Ectodermal cell (in vitro differentiated cells): ENCODE results near the gene ABHD17C.

ENCODE experiments used
- H3K27ac ChIP-seq: 2 replicates; pipeline ENCODE4 v1.7.0; 2013; ENCODE audit warnings: mild to moderate bottlenecking, low read depth, low read length; ENCODE audit not compliant: insufficient read depth, poor library complexity, severe bottlenecking
- H3K27me3 ChIP-seq: 2 replicates; pipeline ENCODE4 v1.7.0; 2013; ENCODE audit warnings: mild to moderate bottlenecking, low read length; ENCODE audit not compliant: insufficient read depth, control insufficient read depth, poor library complexity, severe bottlenecking
- H3K36me3 ChIP-seq: one replicate; pipeline ENCODE4 v1.7.0; 2013; ENCODE audit warnings: low read length; ENCODE audit not compliant: control insufficient read depth, insufficient read depth
- H3K4me1 ChIP-seq: one replicate; pipeline ENCODE4 v1.7.0; 2013; ENCODE audit warnings: low read length; ENCODE audit not compliant: control insufficient read depth, insufficient read depth
- H3K4me3 ChIP-seq: 2 replicates; pipeline ENCODE4 v1.7.0; 2013; ENCODE audit warnings: low read depth, low read length, control low read depth; ENCODE audit not compliant: insufficient read depth
- H3K9me3 ChIP-seq: 2 replicates; pipeline ENCODE4 v1.7.0; 2013; ENCODE audit warnings: mild to moderate bottlenecking, low read length, moderate library complexity; ENCODE audit not compliant: control insufficient read depth
- WGBS, 2 experiments: methylation state at CpG; one replicate each; pipeline ENCODE4 v1.1.7; 2013; ENCODE audit warnings: missing lambda C conversion rate in 2 of 2; 5-methylcytosine and 5-hydroxymethylcytosine counted together

The ABHD17C gene

DNA sequence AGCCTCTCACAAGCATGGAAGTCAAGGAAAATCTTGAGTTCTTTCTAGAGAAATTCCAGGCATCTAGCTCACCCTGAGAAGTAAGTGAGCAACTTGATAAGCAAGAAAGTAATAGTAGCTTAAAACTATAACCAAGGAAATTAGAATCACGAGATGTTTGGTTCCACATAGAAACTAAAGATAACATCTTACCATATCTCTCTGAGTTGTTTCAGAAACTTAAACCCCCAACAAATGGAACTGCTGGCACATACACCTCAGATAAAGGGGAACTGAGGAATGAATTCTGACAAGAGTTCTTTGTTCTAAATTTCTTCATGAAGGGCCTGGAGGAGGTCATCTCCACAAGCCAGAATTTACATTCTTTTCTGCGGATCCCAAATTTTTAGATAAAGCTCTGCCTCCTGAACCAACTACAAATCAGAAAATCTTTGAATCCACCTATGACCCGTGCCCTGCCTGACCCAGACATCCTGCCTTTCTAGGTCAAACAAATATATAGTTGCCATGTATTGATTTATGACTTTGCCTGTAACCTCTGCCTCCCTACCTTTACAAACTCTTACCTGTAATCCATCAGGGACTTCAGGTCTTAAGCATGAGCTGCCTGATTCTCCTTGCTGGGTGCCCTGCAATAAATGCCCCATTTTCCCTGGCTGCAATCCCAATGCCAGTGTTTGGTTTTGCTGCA lies 26.4 kb upstream of the ABHD17C start:
- no peak overlapping the region for H3K4me3 ChIP-seq
- no peak overlapping the region for H3K27ac ChIP-seq
- no peaks in the 10 kb centered on the region for H3K9me3 ChIP-seq
- no peaks in the 10 kb centered on the region for H3K4me1 ChIP-seq
- no peaks in the 10 kb centered on the region for H3K27me3 ChIP-seq
- WGBS, 2 experiments = 90 to 92% methylated on average over 2 to 3 of the region's 3 CpGs
- H3K36me3 ChIP-seq = no peaks in the 10 kb centered on the region

DNA sequence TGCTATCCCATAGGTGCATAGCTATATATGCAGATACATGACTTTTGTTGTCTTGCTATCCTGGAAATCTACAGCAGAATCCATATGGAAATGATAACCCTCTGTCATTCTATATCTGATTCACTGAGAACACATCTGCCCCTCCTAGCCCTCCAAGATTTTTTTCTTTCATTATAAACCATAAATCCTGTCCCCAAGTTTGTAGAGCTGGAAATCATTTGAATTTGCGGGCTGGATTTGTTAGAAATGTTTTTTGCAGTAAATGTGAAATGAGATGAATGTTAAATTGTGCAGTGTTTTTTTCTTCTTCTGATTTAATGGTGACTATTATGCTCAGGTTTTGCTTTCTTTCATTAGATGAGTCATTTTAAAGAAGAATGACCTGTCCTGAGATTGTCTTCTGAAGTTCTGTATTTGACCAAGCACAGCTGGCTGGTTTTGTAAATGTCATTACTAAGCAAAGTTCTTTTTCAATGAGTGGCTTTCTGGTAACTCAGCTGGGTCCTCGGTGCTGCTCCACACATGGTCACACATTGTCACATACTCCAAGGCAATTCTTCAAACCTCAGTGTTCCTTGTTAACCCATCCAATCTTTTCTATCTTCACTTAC lies 25.3 kb upstream of the ABHD17C start:
- Histone ChIP-seq H3K36me3 (no peaks in the 10 kb centered on the region), H3K27me3 (no peaks in the 10 kb centered on the region), H3K4me3 (no peak overlapping the region), H3K27ac (no peak overlapping the region), H3K9me3 (no peaks in the 10 kb centered on the region), H3K4me1 (no peaks in the 10 kb centered on the region)
- 92 to 94% methylated on average over 2 of the region's 2 CpGs for WGBS, 2 experiments

DNA sequence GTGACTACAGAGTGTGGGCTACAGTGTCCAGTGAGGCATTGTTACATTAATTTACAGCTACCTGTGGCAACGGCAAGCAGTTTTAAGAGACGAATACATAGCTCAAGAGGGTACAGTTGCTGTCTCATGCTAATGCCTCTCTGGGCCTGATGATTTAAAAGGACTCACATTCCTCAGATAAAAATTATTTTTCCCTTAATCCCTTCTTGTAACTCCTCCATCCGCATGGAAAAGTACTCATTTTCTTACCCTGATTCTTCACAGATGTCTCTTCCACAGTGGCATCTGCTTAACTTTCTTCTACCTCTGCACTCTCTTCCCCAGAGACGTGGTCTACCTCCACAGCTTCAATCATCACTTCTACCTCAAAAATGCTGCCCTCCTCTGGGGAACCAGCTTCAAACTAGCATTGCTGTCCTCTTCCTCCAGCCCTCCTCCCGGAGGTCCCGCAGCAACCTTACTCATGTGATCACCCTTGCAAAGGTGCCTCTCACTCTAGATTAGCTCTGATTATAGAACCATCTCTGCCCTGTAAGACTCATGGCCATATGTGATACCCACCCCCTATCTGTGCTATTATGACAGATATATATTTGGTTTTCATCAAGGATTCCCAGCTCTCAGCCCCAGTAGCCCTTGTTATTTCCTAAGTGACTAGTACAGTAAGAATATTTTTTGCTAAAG lies 21.4 kb upstream of the ABHD17C start:
- Histone ChIP-seq H3K27me3 (no peaks in the 10 kb centered on the region), H3K4me3 (no peak overlapping the region), H3K4me1 (no peaks in the 10 kb centered on the region), H3K36me3 (no peaks in the 10 kb centered on the region), H3K9me3 (no peaks in the 10 kb centered on the region), H3K27ac (no peak overlapping the region)
- whole genome bisulfite sequencing, 2 experiments = 83 to 85% methylated on average over 6 of the region's 6 CpGs

DNA sequence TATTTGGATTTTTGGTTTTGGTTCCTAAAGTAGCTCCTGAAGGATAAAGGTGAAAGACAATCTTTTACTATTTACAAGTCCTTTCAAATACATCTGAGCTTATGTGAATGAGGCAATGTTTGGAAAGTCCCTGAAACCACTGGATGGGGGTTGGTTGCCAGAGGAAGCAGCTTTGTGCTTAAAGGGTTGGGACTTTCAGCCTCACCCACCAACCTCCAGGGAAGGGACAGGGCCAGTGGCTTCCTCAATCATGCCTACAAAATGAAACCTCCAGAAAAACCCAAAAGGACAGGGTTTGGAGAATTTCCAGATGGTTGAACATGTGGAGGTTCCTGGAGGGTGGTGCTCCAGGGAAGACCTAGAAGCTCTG lies 20.9 kb upstream of the ABHD17C start:
- Histone ChIP-seq H3K27me3 (no peaks in the 10 kb centered on the region), H3K4me1 (no peaks in the 10 kb centered on the region), H3K36me3 (no peaks in the 10 kb centered on the region), H3K4me3 (no peak overlapping the region), H3K27ac (no peak overlapping the region), H3K9me3 (no peaks in the 10 kb centered on the region)

DNA sequence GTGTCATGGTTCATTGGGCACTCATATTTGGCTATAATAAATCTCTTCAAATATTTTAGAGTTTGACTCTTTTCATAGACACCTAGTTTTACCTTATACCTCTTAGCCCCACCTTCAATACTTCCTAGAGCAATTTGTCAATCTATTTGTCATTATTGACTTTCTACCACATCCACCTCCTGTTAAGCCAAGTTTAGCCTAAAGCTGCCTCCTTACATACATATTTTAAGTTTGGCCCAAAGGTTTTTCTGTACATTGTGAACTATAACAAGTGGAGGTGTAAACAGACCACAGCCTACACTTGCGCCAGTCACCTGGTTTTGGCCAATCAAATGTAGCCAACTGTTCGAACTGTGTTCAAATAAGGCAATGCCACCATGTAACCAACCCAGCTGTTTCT lies 18.1 kb upstream of the ABHD17C start:
- H3K9me3 ChIP-seq = no peaks in the 10 kb centered on the region
- H3K27ac ChIP-seq = no peak overlapping the region
- no peaks in the 10 kb centered on the region for H3K4me1 ChIP-seq
- H3K27me3 ChIP-seq = no peaks in the 10 kb centered on the region
- no peak overlapping the region for H3K4me3 ChIP-seq
- 97 to 98% methylated on average over 2 of the region's 2 CpGs for whole genome bisulfite sequencing, 2 experiments
- no peaks in the 10 kb centered on the region for H3K36me3 ChIP-seq

DNA sequence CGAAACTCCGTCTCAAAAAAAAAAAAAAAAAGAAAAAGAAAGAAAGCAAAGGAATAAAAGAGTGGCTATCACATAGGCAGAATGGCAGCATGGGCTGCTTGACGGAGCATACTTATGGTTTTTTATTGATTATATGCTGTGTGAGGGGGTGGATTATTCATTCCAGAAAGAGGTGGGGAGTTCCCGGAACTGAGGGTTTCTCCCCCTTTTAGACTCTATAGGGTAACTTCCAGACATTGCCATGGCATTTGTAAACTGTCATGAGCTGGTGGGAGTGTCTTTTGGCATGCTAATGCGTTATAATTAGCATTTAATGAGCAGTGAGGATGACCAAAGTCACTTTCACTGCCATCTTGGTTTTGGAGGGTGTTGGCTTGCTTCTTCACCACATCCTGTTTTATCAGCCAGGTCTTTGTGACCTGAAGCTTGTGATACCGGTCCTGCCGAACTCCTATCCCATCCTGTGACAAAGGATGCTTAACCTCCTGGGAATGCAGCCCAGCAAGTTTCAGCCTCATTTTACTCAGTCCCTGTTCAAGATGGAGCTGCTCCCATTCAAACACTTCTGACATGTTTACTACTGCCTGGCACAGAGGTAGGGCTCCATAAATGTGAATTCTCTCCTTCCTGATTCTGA lies 15.8 kb upstream of the ABHD17C start:
- 89 to 91% methylated on average over 7 of the region's 7 CpGs for WGBS, 2 experiments
- no peaks in the 10 kb centered on the region for H3K36me3 ChIP-seq
- no peak overlapping the region for H3K27ac ChIP-seq
- H3K27me3 ChIP-seq = no peaks in the 10 kb centered on the region
- H3K9me3 ChIP-seq = no peaks in the 10 kb centered on the region
- H3K4me3 ChIP-seq = no peak overlapping the region
- no peaks in the 10 kb centered on the region for H3K4me1 ChIP-seq

DNA sequence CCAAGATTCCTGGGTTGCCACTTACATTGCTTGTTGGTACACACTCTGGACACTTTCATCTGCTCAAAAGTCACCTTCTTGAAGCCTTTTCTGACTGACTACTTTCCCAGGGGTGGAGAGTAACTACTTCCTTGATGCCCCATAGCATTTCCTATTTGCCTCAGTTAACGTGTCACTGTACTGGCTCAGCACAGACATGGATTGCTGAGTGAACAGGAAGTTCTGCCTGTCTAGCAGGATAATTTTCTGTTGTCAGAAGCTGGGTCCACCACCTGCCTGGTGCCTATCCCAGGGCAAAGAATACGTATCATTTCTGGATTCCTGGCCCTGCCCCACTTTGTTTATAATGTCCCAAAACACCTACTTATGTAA lies 15.3 kb upstream of the ABHD17C start:
- Histone ChIP-seq H3K27ac (no peak overlapping the region), H3K9me3 (no peaks in the 10 kb centered on the region)
- WGBS, 2 experiments = 92 to 93% methylated on average over 2 of the region's 2 CpGs

DNA sequence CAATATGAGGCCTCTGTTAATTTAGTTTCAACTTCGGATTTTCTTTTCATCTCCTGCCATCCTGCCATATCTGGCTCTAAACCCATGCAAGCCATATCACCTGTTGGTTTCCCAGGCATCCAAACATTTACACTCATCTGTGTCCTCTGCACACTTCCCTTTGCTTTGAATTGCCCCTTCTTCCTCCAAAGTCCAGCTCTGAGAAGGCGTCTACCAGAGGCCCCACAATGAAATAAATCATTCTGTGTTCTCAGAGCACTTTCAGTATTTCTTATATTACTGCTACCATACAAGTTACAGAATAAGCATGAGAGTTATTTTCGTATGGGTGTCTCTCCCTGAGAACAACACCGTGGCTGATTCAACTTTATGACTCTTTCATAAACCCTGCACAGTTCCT lies 12.9 kb upstream of the ABHD17C start:
- H3K36me3 ChIP-seq = no peaks in the 10 kb centered on the region
- no peak overlapping the region for H3K4me3 ChIP-seq
- no peaks in the 10 kb centered on the region for H3K27me3 ChIP-seq
- no peaks in the 10 kb centered on the region for H3K4me1 ChIP-seq
- 94 to 97% methylated on average over 2 to 3 of the region's 4 CpGs for WGBS, 2 experiments
- H3K27ac ChIP-seq = no peak overlapping the region
- no peaks in the 10 kb centered on the region for H3K9me3 ChIP-seq

More for the DNA sequence above, 15.3 kb upstream of the ABHD17C start:
- Histone ChIP-seq H3K4me1 (no peaks in the 10 kb centered on the region), H3K36me3 (no peaks in the 10 kb centered on the region), H3K27me3 (no peaks in the 10 kb centered on the region), H3K4me3 (no peak overlapping the region)

DNA sequence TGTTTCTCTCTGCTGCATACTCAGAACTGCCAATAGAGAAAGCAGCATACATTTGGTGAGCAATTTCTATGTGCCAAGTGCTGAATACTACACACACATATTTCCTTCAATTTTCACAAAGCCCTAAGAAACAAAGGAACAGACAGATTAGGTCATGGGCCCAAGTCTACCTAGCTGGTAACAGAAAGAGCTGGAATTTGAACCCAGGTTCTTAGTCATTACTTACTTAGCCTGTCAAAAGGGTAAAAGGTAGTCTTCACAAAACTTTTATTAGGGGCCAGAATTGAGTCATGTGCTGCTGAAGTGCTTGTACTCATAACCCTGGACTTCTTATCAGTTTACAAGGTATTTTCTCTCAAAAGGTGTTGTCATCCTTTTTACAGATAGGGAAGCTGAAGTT lies 10.4 kb upstream of the ABHD17C start:
- Histone ChIP-seq H3K4me3 (no peak overlapping the region), H3K4me1 (no peaks in the 10 kb centered on the region), H3K9me3 (no peaks in the 10 kb centered on the region), H3K36me3 (no peaks in the 10 kb centered on the region), H3K27me3 (no peaks in the 10 kb centered on the region), H3K27ac (no peak overlapping the region)

DNA sequence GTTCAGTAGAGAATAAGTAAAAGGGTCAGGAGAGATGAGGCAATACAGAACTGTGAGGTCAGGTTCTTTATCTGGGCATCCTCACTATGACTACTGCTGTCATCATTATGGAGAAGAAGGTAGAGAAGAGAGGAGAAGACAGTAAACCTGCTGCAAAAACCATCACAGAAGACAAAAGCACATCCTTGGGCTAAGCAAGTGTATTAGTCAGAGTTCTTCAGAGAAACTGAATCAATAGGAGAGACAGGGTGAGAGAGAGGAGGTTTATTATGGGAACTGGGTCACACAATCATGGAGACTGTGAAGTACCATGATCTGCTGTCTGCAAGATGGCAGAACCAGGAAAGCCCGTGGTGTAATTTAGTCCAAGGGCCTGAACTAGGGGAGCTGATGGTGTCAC lies 9.5 kb upstream of the ABHD17C start:
- H3K36me3 ChIP-seq = no peaks in the 10 kb centered on the region
- 87 to 94% methylated on average over 1 of the region's 1 CpG for WGBS, 2 experiments
- no peak overlapping the region for H3K27ac ChIP-seq
- no peak overlapping the region for H3K4me3 ChIP-seq
- H3K9me3 ChIP-seq = no peaks in the 10 kb centered on the region
- H3K4me1 ChIP-seq = no peaks in the 10 kb centered on the region
- no peaks in the 10 kb centered on the region for H3K27me3 ChIP-seq
